ENCODE results near the gene TMEM135.
"Not testable (repeated sequence)": the region's sequence is repeated elsewhere in the genome, so short reads cannot be mapped to it uniquely, and the experiment has no call there.

TMEM135 gene

GRCh38 chr11:87020764-87021365 lies 16.9 kb upstream of the TMEM135 start:
- DNase-seq = no peak

DNA sequence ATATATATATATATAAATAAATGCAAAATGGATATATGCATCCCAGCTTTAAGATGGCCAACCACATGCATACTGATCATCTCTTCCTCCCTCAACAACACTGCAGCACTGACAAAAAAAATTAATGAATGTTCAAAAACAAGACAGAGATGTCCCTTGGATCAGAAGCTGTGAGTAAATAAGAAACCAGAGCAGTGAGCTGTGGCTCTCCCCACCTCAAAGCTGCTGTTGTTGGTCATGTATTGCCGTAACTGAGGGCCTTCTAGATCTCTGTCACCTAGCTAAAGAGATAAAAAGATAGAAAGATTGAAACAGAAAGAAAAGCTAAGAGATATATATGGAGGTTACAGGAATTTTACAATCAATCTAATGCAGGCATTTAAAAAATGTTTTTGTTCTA lies 15.5 kb upstream of the TMEM135 start:
- no peak for DNase-seq

DNA sequence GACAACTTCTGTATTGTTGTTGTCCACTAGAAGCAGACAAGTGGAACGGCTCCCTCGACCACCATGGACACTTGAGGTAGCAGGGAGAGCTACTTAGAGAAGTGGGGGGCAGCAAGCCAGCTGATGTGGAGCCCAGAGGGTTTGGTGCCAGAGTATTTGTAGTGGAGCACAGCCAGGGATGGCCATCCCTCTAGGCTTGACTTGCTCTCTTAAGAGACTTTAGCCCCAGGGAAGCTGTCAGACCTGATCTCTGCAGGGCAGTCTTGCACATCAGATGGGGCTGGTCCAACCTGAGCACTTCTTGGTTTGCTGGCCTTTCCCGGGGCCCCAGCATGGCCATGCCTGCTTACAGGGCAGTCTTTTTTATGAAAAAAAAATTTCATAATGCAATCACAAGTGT lies 15.0 kb upstream of the TMEM135 start:
- no peak for DNase-seq

GRCh38 chr11:87026415-87026814 lies 11.3 kb upstream of the TMEM135 start:
- not testable (repeated sequence) for DNase-seq

GRCh38 chr11:87030458-87031054 lies 7.2 kb upstream of the TMEM135 start:
- DNase-seq = no peak

- no peak for DNase-seq
Measured at GRCh38 chr11:87031433-87032170, 6.1 kb upstream of the TMEM135 start.

DNA sequence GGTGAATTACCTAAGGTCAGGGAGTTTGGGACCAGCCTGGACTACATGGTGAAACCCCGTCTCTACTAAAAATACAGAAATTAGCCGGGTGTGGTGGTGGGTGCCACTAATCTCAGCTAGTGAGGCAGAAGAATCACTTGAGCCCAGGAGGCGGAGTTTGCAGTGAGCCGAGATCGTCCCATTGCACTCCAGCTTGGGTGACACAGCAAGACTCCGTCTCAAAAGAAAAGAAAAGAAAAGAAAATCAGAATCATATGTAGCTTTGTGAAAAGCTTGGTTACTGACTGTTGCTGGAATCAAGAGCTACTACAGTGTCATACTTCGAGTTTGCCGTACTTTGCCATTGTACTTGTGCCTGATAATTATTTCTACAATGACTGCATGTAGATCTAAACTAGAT lies 4.2 kb upstream of the TMEM135 start:
- no peak for DNase-seq

GRCh38 chr11:87035976-87036583 lies 1.7 kb upstream of the TMEM135 start:
- DNase-seq = no peak

DNA sequence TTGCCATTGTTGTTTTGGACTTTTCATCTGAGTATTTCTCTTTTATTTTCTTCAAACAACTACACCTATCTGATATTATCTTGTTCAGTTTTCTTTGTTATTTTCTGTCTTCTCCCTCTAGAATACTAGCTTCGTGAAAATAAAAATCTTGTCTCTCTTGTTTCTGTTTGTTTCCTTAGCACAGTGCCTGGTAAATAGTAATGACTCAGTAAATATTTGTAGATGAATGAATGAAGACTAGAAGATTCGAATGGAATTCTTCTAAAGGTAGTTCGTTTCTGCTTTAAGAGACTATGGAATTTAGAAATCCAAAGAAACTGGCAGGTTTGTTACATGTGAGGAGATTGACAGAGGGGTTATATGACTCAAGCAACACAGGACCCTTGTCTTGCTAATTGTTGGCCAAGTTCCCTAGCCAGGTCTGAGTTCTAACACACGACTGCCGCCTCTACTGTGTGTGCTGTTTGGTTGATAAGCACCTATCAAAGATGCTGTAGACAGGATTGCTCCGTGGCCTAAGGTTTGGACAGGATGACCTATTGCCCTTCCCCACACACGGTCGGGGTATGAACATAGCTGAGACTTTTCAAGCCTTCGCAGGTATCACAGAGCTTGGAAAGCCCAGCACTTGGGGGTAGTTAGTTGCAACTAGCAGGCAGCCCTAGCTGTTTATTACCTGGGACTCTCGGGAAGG lies 831 bp upstream of the TMEM135 start:
- no peak for DNase-seq

GRCh38 chr11:87038235-87038977 lies 672 bp downstream of the TMEM135 start:
- DNase-seq = no peak

DNA sequence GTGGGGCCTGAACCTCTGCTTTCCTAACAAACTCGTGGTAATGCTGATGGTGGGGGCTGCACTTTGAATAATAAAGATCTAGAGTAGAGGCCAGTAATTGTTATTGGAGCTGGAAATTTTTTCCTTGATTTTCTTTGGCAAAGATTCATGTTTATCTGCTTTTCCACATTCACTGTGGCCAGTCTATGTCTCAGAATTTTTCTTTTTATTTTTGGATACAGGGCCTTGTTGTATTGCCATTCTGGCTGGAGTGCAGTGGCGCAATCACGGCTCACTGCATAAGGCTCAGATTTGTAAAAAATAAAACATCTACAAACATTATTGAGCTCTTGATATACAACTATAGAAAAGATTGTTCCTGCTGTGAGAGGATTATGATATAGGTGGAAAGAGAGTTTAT lies 1.6 kb downstream of the TMEM135 start:
- DNase-seq = no peak

- no peak for DNase-seq
Measured at GRCh38 chr11:87043894-87044293, 6.2 kb downstream of the TMEM135 start.

GRCh38 chr11:87046824-87047223 lies 9.1 kb downstream of the TMEM135 start:
- no peak for DNase-seq

DNA sequence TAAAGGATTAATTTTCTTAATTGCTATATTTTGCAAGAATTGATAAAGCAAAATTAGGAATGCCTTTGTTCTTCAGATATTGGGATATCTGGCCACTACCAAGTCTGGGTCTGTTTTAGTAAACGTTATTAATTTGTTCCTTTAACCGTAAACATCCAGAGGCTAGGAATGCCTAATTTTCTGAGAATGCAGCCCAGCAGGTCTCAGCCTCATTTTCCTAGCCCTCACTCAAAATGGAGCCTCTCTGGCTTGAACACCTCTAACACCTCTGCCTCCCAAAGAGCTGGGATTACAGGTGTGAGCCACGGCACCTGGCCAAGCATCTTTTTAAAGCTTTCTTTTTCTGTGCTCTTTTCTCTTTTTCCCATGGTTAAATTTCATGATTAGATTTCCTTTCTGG lies 18.4 kb downstream of the TMEM135 start:
- DNase-seq = no peak

DNA sequence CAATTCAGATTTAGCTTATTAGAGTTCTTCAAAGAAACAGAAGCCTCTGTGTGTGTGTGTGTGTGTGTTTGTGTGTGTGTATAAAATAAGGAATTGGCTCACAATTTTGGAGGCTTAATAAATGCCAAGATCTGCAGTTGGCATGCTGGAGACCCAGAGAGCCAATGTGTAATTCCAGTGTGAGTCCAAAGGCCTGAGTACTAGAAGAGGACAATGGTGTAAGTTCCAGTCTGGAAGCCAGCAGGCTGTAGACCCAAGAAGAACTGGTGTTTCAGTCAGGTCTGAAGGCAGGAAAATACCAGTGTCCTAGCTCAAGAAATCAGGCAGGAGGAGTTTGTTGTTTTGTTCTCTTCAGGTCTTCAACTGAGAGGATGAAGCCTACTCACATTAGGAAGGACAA lies 20.0 kb downstream of the TMEM135 start:
- DNase-seq = no peak

- DNase-seq = no peak
Measured at GRCh38 chr11:87059596-87060390, 22.1 kb downstream of the TMEM135 start.

DNA sequence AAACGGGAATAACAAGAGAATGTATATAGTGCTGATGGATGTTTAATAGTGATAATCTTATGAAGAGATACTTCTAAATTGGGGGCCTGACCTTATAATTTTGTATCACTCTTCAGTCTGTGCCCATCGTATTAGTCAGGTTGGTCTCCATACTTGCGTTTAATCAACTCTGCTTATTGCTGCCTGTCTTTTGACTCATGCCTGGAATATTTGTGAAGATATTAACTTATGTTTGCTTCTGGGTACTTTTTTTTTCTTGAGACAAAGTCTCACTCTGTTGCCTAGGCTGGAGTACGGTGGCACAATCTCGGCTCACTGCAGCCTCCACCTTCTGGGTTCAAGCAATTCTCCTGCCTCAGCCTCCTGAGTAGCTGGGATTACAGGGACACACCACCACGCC lies 24.0 kb downstream of the TMEM135 start:
- DNase-seq = no peak

DNA sequence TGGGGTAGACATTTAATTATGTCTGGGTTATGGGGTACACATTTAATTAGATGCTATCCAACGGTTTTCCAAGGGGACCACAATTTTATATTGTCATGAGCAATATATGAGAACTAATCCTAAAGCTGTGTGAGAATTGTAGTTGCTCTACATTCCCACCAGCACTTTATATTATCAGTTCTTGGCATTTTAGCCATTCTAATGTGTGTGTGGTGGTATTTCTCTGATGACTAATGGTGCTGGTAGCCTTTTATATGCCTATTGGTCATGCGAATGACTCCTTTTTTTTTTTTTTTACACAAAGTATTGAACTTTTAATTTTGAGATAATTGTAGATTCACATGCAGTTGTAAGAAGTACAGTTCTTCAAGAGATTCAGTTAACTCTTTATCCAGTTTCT lies 26.2 kb downstream of the TMEM135 start:
- no peak for DNase-seq

GRCh38 chr11:87072787-87073186 lies 35.1 kb downstream of the TMEM135 start:
- no peak for DNase-seq

GRCh38 chr11:87076260-87076783 lies 38.6 kb downstream of the TMEM135 start:
- no peak for DNase-seq

DNA sequence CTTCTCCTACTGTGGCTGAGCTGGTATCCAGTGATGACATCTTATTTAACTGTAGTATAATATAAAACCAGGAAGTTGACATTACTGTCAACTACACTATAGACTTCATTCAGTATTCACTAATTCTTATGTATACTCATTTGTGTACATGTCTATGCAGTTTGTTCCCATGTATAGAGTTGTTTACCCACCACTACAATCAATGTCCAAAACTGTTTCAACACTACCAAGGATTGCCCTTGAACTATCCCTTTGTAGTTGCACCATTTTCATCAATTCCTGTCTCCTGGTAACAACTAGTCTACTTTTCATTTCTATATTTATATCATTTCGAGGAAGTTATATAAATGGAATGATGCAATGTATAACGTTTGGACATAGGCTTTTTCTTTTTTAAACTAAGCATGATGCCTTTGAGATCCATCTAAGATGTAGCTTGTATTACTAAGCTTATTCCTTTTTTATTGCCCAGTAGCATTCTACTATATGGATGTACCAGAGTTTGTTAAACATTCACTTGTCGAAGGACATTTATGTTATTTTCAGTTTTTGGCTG lies 39.2 kb downstream of the TMEM135 start:
- DNase-seq = no peak
